HG03432 (cell line): ENCODE results near the gene NRXN3.

ENCODE experiments used
- ATAC-seq: cut with Tn5 transposase; IDR thresholded peaks from one replicate; pipeline ENCODE4 v1.9.1; 2021; ENCODE audit warnings: mild to moderate bottlenecking, moderate library complexity; ENCODE audit not compliant: unreplicated experiment

Gene NRXN3

DNA sequence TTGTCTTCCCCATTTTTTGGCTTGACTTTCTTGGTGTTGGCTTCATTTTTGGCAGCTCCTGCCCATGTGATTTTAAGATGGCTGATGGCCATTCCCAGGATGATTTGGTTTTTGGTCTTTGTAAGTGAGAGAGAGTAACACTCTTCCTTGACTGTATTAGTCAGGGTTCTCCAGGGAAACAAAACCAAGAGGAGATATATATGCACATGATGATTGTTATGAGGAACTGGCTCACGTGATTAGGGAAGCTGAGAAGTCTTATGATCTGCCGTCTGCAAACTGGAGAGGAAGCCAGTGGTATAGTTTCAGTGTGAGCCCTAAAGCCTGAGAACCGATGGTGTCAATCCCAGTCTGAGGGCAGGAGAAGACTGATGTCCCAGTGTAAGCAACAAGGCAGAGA lies 146.6 kb downstream of the NRXN3 start:
- ATAC-seq, result no peak

DNA sequence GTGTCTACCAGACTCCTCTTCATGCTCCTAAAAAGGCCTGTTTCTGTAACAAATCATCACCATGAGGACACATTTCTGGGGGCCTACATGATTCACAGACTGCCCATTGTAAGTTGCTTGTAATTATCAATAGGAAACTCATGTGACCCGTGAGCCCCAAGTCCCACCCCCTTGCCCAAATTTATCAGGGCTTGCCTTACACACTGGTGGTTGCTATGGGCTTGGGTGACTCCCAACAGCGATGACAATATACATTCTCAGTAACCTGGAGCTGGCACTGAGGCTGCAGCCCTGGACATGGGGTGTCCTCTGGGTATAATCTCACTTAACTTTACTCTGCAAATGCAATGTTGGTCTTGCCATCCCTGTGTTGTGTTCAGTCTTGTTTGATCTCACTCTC lies 149.2 kb downstream of the NRXN3 start:
- no peak for ATAC-seq

DNA sequence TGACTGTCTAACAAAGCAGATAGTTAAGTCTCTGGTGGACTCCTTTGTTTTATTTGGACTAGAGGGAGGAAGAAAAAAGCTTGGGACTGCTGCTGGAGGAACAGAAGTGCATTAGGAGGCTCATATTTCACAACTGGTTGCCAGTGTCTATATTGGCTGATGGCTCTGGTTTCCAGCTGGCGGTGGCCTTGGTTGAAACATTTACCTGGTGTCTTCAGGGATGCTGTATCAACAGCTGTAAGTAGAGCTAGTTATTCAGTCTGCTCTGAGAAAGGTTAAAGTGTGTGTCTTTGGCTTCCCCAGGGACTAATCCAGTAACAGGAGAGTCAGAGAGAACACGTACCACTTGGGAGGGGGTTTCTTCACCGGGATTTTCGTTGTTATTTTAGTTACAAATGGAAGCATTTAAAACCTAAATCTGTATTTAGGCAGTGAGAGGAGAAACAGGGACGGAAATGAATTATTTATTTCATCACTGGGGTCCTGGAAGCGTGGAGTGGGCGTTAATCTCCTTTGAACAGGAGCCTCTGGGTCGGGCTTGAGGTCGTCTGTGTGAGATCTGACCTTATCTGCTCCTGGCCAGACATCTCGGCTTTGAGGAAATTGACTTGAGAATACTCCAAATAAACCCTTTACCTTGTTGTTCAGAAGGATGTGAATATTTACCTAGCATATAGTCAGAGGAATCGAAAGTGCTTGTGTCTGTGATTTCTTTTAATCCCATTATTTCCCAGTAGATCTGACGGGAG lies 149.9 kb downstream of the NRXN3 start:
- no peak for ATAC-seq

DNA sequence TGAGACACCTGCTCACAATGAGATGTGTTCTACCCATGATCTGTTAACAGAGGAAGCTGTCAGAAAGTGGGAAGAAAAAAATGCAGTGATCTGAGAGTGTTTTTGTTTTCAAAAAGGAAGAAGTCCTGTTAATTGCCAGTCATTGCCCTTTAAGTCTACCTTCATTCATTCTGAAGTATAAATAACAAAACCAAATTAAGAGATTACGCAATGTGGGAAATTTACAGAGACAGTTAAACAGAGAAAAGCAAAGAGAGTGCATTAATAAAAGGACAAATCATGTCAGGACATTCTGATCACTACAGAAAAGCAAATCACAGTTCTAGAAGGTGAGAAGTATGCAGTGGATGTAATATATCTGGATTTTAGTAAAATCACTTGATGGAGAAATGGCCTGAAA lies 154.2 kb downstream of the NRXN3 start:
- ATAC-seq, result no peak

DNA sequence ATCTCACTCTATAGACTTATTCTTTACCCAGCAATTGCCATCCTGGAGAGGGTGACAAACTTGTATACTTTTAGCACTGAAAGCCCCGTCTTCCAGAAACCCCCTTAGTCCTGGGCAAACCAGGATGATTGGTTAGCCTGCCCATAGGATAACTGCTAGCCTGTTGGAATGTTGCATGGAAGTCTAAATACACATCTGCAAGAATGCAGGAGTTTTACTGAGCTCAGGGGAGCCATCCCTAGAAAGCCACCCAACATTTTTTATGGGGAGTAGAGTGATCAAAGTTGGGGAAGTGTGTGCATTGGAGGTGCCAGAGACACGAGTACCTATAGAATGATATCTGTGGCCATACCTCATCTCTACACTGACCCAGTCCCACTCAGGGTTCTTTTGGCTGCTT lies 155.7 kb downstream of the NRXN3 start:
- ATAC-seq, result no peak

DNA sequence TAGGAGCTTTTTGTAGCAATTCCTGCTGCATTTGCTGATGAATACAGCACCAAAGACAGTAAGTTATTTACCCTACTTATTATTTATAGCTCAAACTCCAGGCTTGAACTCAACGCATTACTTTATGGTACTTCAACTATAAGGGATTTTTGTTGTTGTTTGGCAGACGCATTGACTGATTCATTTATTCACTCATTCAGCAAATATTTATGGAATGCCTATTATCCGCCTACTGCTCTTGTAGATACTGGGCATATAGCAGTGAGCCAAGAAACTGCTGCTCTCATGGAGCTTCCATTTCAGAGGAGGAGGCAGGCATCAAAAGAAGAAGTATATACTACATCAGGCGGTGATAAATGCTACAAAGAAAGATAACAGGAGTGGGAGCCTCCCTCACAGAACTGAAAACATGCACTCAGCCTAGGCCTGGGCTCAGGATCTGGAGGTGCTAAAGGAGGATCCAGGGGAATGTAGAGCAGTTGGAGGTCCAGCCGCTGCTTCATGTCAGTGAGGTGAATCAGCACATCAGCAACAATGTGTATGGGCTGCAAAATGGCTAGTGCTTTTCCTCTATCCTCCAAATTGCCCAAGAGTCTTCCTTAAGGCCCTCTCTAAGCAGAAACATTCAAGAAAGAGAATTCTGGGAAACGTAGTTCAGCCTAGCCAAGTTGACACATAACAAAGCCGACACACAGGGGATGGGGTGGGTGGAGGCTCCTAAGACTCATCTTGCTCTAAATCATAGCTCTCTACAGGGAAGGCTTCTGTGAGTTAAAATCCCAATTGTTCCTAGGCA lies 157.5 kb downstream of the NRXN3 start:
- no peak for ATAC-seq

DNA sequence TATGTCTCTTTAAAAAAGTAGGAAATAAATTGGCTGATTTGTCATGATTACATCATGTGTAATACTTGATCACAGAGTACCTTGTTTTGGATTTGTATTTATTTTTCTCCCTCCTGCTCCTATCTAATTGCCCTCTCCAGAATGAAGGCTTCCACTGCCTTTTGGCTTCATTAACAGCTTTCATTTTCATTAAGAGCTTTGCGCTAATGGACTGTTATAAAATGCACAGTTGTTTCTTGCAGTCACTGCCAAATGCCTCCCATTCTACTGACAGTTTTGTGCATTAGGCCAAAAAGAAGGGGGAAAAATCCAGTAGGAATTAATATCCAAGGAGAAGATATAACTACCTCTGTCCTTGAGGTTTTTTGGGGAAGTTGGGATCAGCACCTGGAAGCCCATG lies 159.2 kb downstream of the NRXN3 start:
- no peak for ATAC-seq

DNA sequence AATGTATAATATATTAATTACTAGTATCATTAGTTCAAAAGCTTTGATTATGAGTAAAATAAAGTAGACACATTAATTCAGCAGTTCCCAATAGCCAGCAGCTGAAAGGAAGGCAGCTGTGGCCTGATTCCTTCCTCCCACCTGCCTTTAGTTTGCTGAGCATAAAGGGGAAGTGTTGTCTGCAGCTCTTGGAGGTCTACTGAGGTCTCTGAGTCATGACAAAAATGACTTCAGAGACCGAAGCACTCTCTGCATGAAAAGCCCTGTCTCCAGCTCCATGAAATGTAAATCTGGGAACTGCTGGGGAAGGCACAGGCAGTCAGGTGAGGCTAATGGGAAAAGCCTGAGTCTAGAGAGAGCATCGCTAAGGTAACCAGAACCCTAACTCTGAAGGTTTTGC lies 165.4 kb downstream of the NRXN3 start:
- no peak for ATAC-seq

DNA sequence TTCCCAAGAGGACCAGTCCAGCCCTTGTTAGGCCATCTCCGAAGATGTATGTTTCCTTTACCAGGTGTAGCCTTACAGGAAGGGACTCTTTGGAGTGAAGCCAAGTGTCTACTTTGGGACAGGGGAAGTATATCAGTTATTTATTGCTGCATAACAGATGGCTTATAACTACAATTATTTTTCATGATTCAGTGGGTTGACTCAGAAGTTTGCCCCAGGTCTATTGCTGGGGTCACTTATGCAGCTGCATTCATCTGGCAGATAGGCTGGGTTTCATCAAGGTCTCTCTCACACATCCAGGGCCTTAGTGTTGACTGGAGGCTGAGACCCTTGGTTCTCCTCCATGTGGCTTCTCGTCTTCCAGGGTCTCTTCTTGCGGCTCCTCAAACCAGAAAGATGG lies 170.1 kb downstream of the NRXN3 start:
- ATAC-seq, result no peak

DNA sequence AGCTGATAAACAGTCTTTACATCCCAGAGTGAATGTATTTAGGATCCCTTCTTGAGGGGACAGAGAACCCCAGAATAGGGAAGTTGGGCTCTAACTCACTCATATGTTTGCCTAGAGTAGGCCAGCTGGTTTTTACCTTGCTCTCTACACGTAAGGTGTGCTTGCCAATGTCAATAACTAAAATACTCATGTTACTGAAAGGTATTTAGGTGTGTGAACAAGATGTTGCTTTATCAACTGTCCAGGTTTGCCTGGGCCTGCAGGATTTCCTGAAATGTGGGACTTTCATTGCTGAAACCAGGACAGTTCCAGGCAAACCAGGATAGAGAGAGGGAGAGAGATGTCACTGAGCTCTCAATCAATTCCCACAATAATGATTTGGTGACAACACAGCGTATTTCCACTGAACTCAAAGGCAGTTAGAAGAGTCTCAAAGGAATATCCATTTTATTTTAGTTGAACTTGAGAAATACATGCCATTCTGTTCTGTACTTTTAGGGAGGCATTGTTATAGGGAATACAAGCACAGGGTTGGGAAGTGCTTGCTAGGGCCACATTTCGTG lies 171.7 kb downstream of the NRXN3 start:
- ATAC-seq, result no peak

DNA sequence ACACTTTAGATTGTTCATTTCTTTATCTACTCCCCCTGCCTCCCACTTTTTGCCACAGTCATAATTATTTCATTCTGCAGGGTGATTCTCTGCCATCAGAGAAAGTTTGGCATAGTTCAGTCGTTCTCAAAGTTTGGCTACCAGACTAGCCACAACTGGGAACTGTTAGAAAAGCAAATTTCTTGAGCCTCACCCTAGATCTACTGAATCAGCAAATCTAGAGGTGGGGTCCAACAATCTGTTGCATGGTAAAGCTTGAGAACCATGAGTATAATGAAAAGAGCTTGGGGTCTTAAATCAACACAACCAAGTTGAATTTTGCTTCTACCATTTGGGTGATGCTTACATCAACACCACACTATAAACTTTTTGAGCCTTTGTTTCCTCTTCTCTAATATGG lies 172.7 kb downstream of the NRXN3 start:
- ATAC-seq, result no peak

DNA sequence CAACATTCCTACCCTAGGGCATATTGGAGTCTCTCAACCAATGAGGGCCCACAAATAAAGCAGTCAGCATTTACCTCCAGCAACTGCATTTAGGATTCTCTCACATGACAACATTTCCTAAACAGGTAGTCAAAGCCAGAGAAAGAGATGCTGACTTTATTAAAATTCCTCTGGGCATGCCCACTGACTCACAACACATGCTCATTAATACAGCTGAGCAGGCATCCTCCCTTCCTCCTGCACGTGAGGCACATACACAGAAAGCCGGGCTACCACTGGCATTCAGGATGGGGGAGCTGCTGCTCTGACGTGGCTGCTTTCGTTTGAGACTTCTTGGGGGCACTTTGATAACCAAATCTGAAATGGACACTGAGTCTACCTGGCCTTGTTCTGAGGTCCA lies 174.1 kb downstream of the NRXN3 start:
- ATAC-seq, result no peak

DNA sequence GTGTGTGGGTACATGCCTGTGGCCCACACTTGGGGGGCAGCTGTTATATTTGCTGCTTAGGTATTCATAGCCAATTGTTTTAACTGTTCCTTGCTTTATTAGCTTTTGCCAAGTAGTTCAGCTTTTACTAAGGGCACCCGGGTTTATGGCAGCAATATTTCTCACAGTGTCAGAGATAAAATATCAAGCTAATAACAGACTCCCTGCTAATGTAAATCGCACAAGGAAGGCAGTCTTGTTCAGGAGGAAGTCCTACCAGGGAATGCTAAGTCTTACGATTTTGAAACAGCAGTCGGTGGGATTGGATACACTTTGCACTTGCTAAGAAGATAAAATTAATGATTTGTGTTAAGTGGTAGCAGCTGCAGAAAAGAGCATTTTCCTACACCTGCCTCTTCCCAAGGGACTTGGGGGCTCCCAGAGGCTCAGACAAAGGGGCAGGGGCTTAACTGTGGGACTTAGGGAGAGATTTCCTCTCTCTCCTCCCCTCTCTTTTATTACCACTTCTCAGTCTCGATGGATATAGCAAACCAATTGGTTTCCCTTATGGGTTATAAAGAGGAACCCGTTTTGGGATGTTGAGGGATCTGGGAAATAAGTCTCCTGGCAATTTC lies 175.1 kb downstream of the NRXN3 start:
- no peak for ATAC-seq

DNA sequence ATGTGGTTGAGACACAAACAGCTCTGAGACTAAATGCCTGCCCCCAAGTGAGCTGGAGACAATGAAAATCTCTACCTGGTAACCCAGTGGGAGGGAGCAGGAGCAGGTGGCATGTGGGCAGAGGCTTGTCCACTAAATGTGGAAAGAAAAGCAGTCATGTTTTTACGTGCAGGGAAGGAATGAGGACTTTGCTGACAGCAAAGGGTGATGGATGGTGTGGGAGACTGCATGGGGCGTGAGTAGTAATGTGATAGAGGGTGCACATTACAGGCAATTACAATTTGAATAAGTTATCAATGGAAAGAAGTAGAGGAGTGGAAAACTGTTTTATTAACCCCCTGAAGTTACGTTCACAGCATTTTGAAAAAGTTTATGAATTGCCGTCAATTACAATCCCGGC lies 176.6 kb downstream of the NRXN3 start:
- no peak for ATAC-seq

DNA sequence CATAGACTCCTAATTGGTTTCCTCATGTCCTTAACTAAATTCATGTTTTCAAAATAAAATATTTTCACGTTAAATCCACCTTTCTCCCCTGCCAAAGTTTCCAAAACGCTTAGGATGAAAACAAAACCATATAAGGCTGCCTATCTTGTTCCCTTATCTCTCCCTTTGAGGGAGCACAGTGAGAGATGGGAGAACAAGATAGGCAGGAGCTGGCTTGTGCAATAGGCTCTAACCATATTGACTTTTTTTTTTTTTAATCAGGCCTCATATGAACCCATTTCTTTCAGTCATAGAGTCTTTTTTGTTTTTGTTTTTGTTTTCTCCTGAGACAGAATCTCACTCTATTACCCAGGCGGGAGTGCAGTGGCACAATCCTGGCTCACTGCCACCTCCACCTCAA lies 184.9 kb downstream of the NRXN3 start:
- no peak for ATAC-seq

DNA sequence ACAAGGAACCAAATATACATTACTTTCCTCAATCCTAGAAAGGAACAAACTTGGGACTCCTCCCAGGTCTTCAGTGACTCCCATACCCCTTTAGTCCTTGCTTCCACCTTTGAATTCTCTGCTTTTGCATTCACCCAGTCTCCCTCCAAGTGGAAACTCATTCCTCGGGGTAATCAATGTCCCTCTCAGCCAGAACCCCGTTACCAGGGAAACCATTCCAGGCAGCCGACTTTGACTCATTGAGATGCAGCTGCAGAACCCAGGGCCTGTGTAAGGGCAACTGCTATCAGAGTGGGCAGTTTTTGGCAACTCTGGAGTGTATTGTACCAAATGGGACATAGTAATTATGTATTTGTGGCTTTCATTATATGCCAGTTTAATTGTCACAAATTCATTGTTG lies 186.2 kb downstream of the NRXN3 start:
- ATAC-seq, result no peak

DNA sequence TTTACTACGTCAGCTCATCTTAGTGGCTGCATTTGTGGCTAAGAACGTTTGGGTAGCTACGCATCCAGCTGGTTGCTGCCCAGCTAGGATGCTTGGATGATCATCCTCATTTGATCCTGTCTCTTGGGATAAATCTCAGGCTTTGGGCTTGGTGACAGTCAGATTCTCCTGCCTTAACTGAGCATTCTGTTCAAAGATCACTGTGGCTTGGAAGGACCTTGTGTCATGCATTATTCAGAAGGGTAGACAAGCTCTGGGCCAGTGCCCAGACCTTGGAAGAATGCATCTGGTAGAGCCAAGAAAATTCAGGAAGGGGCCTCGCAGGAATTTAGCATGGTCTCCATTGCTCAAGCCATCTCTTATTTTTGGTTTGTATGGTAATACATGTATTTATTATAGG lies 188.4 kb downstream of the NRXN3 start:
- ATAC-seq, result no peak

DNA sequence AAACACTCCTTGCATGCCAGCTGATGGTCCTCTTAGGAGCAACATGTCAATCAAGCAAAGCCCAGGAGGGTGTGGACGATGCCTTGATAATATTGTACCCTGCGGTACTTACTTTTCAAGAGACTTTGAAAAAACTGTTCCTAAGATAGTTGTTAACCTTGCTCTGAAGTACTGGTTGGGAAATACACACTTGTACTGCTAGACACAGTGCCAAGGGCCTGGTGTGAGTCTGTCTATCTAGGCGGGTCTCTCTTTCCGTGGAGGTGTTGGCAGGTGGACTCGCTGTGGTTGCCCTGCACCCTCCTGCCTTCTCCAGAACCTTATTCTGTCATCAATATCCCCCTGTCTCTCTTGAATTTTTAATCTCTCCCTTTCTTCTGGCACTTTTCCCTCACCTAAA lies 189.4 kb downstream of the NRXN3 start:
- no peak for ATAC-seq

DNA sequence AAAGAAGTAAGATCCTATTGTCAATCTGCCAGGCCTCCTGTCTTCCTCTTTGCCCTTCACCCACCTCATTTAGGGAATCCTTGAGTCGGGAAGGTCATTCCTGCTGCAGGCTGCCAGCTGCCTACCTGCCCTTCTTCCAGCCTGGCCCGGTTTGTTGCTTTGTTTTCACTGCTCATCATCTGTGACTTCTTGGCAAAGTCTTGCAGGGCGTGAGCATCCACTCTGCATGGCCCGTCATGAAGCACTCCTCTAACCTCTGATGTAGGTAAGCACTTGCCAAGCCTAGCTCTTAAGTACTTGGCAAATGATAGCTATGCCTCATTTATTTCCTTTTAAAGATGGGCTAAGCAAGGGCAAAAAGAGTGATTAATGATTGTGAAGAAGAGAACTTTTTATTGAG lies 192.8 kb downstream of the NRXN3 start:
- no peak for ATAC-seq

DNA sequence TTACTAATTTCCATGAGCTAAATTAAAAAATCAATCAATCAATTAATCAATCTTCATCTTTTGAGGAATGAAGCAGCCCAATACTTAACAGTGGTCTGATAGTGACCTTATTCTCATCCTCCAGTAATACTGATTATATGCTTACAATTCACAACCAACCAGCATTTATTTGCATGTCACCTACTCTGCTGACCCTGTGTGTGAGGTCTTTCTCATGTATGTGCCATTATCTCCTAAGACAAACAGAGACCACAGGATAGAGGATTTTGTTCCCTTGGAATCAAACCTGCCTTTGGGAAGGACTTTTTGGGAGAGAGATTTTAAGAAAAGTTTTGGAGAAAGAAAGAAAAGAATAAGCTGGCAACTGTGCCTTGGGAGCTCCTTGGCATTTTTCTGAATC lies 197.2 kb downstream of the NRXN3 start:
- ATAC-seq, result no peak

DNA sequence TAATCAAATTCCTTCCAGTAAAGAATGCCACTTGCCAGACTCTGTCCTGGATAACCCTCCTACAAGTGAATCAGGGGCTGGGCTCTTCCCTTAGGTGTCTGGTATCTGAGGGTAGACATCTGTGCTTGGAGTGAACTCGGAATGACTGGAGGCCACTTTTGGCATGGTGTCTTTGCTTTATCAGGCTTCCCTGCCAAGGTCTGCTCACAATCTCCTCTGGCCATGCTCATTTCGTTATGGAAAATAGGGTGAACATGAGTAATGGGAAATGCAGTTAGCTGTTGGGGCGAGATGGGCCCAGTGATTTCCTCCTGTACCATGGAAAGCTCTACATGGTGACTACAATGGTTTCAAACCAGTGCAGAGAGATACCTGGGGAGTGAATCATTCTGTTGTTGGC lies 212.9 kb downstream of the NRXN3 start:
- ATAC-seq, result no peak

DNA sequence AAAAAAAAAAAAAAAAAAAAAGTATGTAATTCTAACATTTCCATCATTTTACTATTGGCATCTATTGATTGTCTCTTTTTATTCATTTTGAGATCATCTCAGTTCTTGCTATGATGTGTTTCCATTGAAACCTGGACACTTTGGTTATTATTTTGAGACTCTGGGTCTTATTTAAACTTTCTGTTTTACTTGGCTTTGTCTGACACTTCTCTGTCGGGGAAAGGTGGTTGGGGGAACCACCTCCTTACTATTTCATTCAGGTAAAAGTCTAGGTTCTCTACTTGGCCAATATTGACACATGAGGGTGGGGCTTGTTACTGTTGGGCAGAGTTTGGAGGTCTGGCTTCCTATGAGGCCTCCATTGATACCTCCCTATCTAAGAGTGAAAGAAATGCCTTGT lies 228.0 kb downstream of the NRXN3 start:
- ATAC-seq, result no peak
